A549 (cell line): Measurements from ENCODE around the gene SLC2A6. TPM values are rescaled to one million over a fixed set of nuclear protein-coding genes. Genes with fewer than 3 reads are reported as not detected.

Experiments
- ATAC-seq, 2 experiments: fragments of 200-7000 bp in 1 of 2; fragments of >200 bp in 1 of 2; cut with Nextera tagmentation in 1 of 2; cut with Tn5 transposase in 1 of 2; 3 replicates each; pipeline versions ENCODE4 v1.8.0 to v1.9.1; 2018 to 2020; ENCODE audit warnings: mild to moderate bottlenecking in 1 of 2, moderate library complexity in 1 of 2
- CTCF ChIA-PET: fragments of 300-600 bp; sonication (Branson Sonifier 250); formaldehyde crosslinking; extraction: SDS; loops from one replicate; lab custom pipeline; 2021; ENCODE audit warnings: antibody characterized with exemption, inconsistent platforms; lab: Yijun Ruan, JAX
- POLR2A ChIA-PET: fragments of 350-600 bp; formaldehyde crosslinking; extraction: SDS; loops from one replicate; lab custom pipeline; 2021; ENCODE audit warnings: antibody characterized with exemption, inconsistent platforms; lab: Yijun Ruan, JAX
- DNase-seq, 2 experiments: peaks; one replicate each; pipeline versions ENCODE4 v3.0.0 to v3.0.0-alpha.2; 2011 to 2016; ENCODE audit warnings: low read depth in 1 of 2, low spot score in 1 of 2
- FAIRE-seq: peaks from 2 replicates; lab custom pipeline; 2011; peaks lifted over from hg19 to GRCh38; lab: Jason Lieb, UNC
- H3K27ac ChIP-seq, 2 experiments: fragments of >200 bp; sonication (Bioruptor Twin); formaldehyde crosslinking; 3 replicates each; pipeline ENCODE4 v1.5.1; 2016 to 2017
- H3K4me1 ChIP-seq: fragments of >200 bp; sonication (Bioruptor Twin); formaldehyde crosslinking; 3 replicates; pipeline ENCODE4 v1.6.1; 2016
- H3K4me2 ChIP-seq: fragments of >200 bp; sonication (Bioruptor Twin); formaldehyde crosslinking; 3 replicates; pipeline ENCODE4 v1.6.1; 2016
- H3K4me3 ChIP-seq: fragments of >200 bp; sonication (Bioruptor Twin); formaldehyde crosslinking; 3 replicates; pipeline ENCODE4 v1.5.1; 2016
- H3K9me3 ChIP-seq: fragments of >200 bp; sonication (Bioruptor Twin); formaldehyde crosslinking; 3 replicates; pipeline ENCODE4 v1.6.1; 2016
- ATOH8 ChIP-seq: fragments of 250-450 bp; sonication (Bioruptor Pico); IDR thresholded peaks from 2 replicates; pipeline ENCODE4 v1.5.0; 2020; ENCODE audit warnings: low read depth, mild to moderate bottlenecking, moderate library complexity
- CBX2 ChIP-seq: fragments of 200-600 bp; sonication (generic); IDR thresholded peaks from 2 replicates; pipeline ENCODE4 v1.6.1; 2016; ENCODE audit warnings: low read depth, mild to moderate bottlenecking, borderline replicate concordance
- CHD4 ChIP-seq: fragments of 200-600 bp; sonication (generic); IDR thresholded peaks from 2 replicates; pipeline ENCODE4 v1.6.1; 2016; ENCODE audit warnings: antibody characterized with exemption, mild to moderate bottlenecking, borderline replicate concordance
- EHF ChIP-seq: fragments of 250-450 bp; sonication (Bioruptor Pico); IDR thresholded peaks from 2 replicates; pipeline ENCODE4 v1.5.0; 2020; ENCODE audit warnings: mild to moderate bottlenecking
- ELK1 ChIP-seq: fragments of 150-350 bp; IDR thresholded peaks from 2 replicates; pipeline ENCODE4 v1.6.1; 2014; ENCODE audit warnings: low read depth, mild to moderate bottlenecking, low read length
- EP300 ChIP-seq, 2 experiments: fragments of >200 bp; sonication (Bioruptor Twin); formaldehyde crosslinking; IDR thresholded peaks; 2 replicates in 1 of 2; 3 replicates in 1 of 2; pipeline ENCODE4 v1.6.1; 2016 to 2017
- FOSB ChIP-seq: fragments of 250-450 bp; sonication (Bioruptor Pico); IDR thresholded peaks from 2 replicates; pipeline ENCODE4 v1.5.0; 2020; ENCODE audit warnings: mild to moderate bottlenecking, moderate library complexity
- HDAC2 ChIP-seq: fragments of 200-600 bp; sonication (generic); IDR thresholded peaks from 2 replicates; pipeline ENCODE4 v1.6.1; 2016
- HES2 ChIP-seq: fragments of >200 bp; sonication (Bioruptor Twin); formaldehyde crosslinking; IDR thresholded peaks from 2 replicates; pipeline ENCODE4 v1.6.1; 2016
- HEYL ChIP-seq: fragments of 250-450 bp; sonication (Bioruptor Pico); IDR thresholded peaks from 2 replicates; pipeline ENCODE4 v1.8.0; 2021; ENCODE audit warnings: mild to moderate bottlenecking, moderate library complexity
- HOXA7 ChIP-seq: fragments of 250-450 bp; sonication (Bioruptor Pico); IDR thresholded peaks from 2 replicates; pipeline ENCODE4 v1.5.0; 2020; ENCODE audit warnings: mild to moderate bottlenecking, moderate library complexity
- HOXB13 ChIP-seq: fragments of 250-450 bp; sonication (Bioruptor Pico); IDR thresholded peaks from 2 replicates; pipeline ENCODE4 v1.5.0; 2020; ENCODE audit warnings: low read depth, mild to moderate bottlenecking, moderate library complexity
- HOXB5 ChIP-seq: fragments of 250-450 bp; sonication (Bioruptor Pico); IDR thresholded peaks from 2 replicates; pipeline ENCODE4 v1.5.0; 2020; ENCODE audit warnings: mild to moderate bottlenecking, moderate library complexity
- KDM5A ChIP-seq: fragments of 200-600 bp; sonication (generic); IDR thresholded peaks from 2 replicates; pipeline ENCODE4 v1.6.1; 2016; ENCODE audit warnings: antibody characterized with exemption, mild to moderate bottlenecking
- MAFK ChIP-seq: fragments of 450-650 bp; IDR thresholded peaks from 2 replicates; pipeline ENCODE4 v1.6.1; 2014; ENCODE audit not compliant: partially characterized antibody
- MAX ChIP-seq: IDR thresholded peaks from 2 replicates; pipeline ENCODE4 v1.6.1; 2012
- MAZ ChIP-seq: fragments of 150-350 bp; IDR thresholded peaks from 2 replicates; pipeline ENCODE4 v1.6.1; 2014; ENCODE audit warnings: antibody characterized with exemption, low read depth, low read length, borderline replicate concordance
- MYC ChIP-seq: IDR thresholded peaks from 2 replicates; pipeline ENCODE4 v1.6.1; 2012; ENCODE audit warnings: mild to moderate bottlenecking, inconsistent platforms, low read length, improper control_type of control experiment, borderline replicate concordance
- PHF8 ChIP-seq: fragments of 200-600 bp; sonication (generic); IDR thresholded peaks from 2 replicates; pipeline ENCODE4 v1.6.1; 2016; ENCODE audit warnings: low read depth, mild to moderate bottlenecking, antibody characterized with exemption, moderate library complexity, borderline replicate concordance
- POLR2A ChIP-seq: IDR thresholded peaks from 2 replicates; pipeline ENCODE4 v1.6.1; 2012; ENCODE audit warnings: mild to moderate bottlenecking, low read length
- POLR2AphosphoS2 ChIP-seq: conservative IDR thresholded peaks from 2 replicates; pipeline ENCODE4 v1.6.1; 2012; ENCODE audit warnings: low read length, improper control_type of control experiment, inconsistent platforms
- RFX5 ChIP-seq: fragments of 450-650 bp; IDR thresholded peaks from 2 replicates; pipeline ENCODE4 v1.7.1; 2014; ENCODE audit warnings: antibody characterized with exemption, mild to moderate bottlenecking, moderate library complexity
- SMC3 ChIP-seq: fragments of >200 bp; sonication (Bioruptor Twin); formaldehyde crosslinking; IDR thresholded peaks from 3 replicates; pipeline ENCODE4 v1.6.1; 2018; ENCODE audit warnings: inconsistent platforms
- SREBF2 ChIP-seq: fragments of 450-650 bp; IDR thresholded peaks from 2 replicates; pipeline ENCODE4 v1.6.1; 2014; ENCODE audit warnings: mild to moderate bottlenecking, moderate library complexity
- ZC3H11A ChIP-seq: fragments of 450-650 bp; IDR thresholded peaks from 2 replicates; pipeline ENCODE4 v1.6.1; 2014; ENCODE audit warnings: antibody characterized with exemption, mild to moderate bottlenecking
- WGBS: methylation state at CpG from one replicate; pipeline ENCODE4 v1.1.6; 2017; ENCODE audit errors: missing lambda C conversion rate; 5-methylcytosine and 5-hydroxymethylcytosine counted together
- polyA plus RNA-seq, 4 experiments: library from polyadenylated mRNA; depleted of rRNA in 3 of 4; stranded (reverse); fragments of >200 nt; fragmentation: RNase III in 1 of 4; extraction: RNeasy Plus Mini Kit Qiagen cat#74134 plus additional on column Dnase treatment in 1 of 4; gene quantifications; 2 replicates in 3 of 4; 3 replicates in 1 of 4; pipeline ENCODE4 v1.2.3, GENCODE V29; 2011 to 2017

SLC2A6 gene
- polyA plus RNA-seq, 2 of the 4 experiments (the other 2 are of a cell fraction): 3.7 to 20.5 TPM

GRCh38 chr9:133513214-133514100 is 34.6 kb upstream of the SLC2A6 start (continued):
- no peak for TF ChIP-seq ELK1

GRCh38 chr9:133512253-133513213 is 33.6 kb upstream of the SLC2A6 start:
- WGBS: 72% methylated on average over 15 of the region's 19 CpGs
- peaks cover 13% of the 10 kb centered on the region for H3K4me1 ChIP-seq

GRCh38 chr9:133511607-133512006 is 32.7 kb upstream of the SLC2A6 start:
- H3K4me2 ChIP-seq: no peak overlapping the region
- POLR2A ChIA-PET: interaction anchor here (0.5 kb wide), 1 partner anchor 131 kb away, joined by 5 read pairs; no protein-coding TSS in a partner anchor
- no peak overlapping the region for H3K4me3 ChIP-seq
- TF ChIP-seq MAFK (no peak), FOSB (no peak), EP300 (IDR thresholded peaks at IDR 0.05) (no peak), ZC3H11A (no peak), CBX2 (no peak), MYC (no peak), EHF (CRISPR knock-in tag) (no peak), HEYL (CRISPR knock-in tag) (no peak), POLR2AphosphoS2 (no peak), HOXB5 (CRISPR knock-in tag) (no peak), MAZ (no peak)
- WGBS: 74% methylated on average over 10 of the region's 10 CpGs
- DNase-seq (no peak), FAIRE-seq (no peak), ATAC-seq (no peak)
- H3K27ac ChIP-seq: no peak overlapping the region
- no peaks in the 10 kb centered on the region for H3K9me3 ChIP-seq
- H3K4me1 ChIP-seq: peaks cover 13% of the 10 kb centered on the region
- CTCF ChIA-PET: no interaction called here

More at GRCh38 chr9:133512253-133513213, 33.6 kb upstream of the SLC2A6 start:
- no peak overlapping the region for H3K27ac ChIP-seq
- no peak for ATAC-seq
- H3K4me3 ChIP-seq: no peak overlapping the region
- TF ChIP-seq HDAC2: no peak
- no peak for TF ChIP-seq SREBF2
- TF ChIP-seq, all 56 proteins: peak for 0
- ChIA-PET CTCF (no interaction called here), POLR2A (no interaction called here)
- FAIRE-seq: no peak
- Histone ChIP-seq H3K9me3 (no peaks in the 10 kb centered on the region), H3K4me2 (no peak overlapping the region)
- no peak for DNase-seq

GRCh38 chr9:133510926-133511505 is 32.1 kb upstream of the SLC2A6 start:
- ATAC-seq (no peak), FAIRE-seq (no peak)
- 82% methylated on average over 15 of the region's 27 CpGs for WGBS

More at GRCh38 chr9:133510926-133511505, 32.1 kb upstream of the SLC2A6 start:
- TF ChIP-seq CHD4 (no peak), KDM5A (no peak), SMC3 (no peak), MAX (no peak), HES2 (no peak), RFX5 (no peak), HOXB13 (no peak), ATOH8 (CRISPR knock-in tag) (no peak), PHF8 (no peak), HOXA7 (CRISPR knock-in tag) (no peak), POLR2A (no peak)
- Histone ChIP-seq H3K4me3 (no peak overlapping the region), H3K4me2 (no peak overlapping the region), H3K9me3 (no peaks in the 10 kb centered on the region), H3K27ac (no peak overlapping the region), H3K4me1 (peaks cover 13% of the 10 kb centered on the region)
- CTCF ChIA-PET: interaction anchor here (1.3 kb wide), 1 partner anchor 15 kb away, joined by 5 read pairs; no protein-coding TSS in a partner anchor
- POLR2A ChIA-PET: interaction anchor here (0.5 kb wide), 1 partner anchor 130 kb away, joined by 5 read pairs; no protein-coding TSS in a partner anchor
- DNase-seq: no peak
